K562 (cell line): ENCODE results near the gene MTMR6. TPM values are rescaled to one million over a fixed set of nuclear protein-coding genes. Genes with fewer than 3 reads are reported as not detected.
A peak's percentile ranks its signal among the peaks of the same experiment; 100 is the strongest.

ENCODE experiments used
- COPS2 ChIP-seq: fragments of 450-650 bp; conservative IDR thresholded peaks from 2 replicates; pipeline ENCODE4 v1.6.1; 2016; ENCODE audit warnings: mild to moderate bottlenecking, moderate library complexity
- CSDE1 ChIP-seq, 2 experiments: fragments of 450-650 bp; IDR thresholded peaks; 2 replicates each; pipeline ENCODE4 v1.6.1; 2016; ENCODE audit warnings: mild to moderate bottlenecking in 1 of 2
- E2F4 ChIP-seq: sonication (generic); formaldehyde crosslinking; IDR thresholded peaks from 2 replicates; pipeline ENCODE4 v1.8.0; 2022; ENCODE audit warnings: mild to moderate bottlenecking, low read depth, missing genetic modification reagents
- FOXJ3 ChIP-seq: sonication (generic); formaldehyde crosslinking; IDR thresholded peaks from 2 replicates; pipeline ENCODE4 v1.4.0; 2020; ENCODE audit warnings: mild to moderate bottlenecking, missing genetic modification reagents
- GABPA ChIP-seq: fragments of 200-800 bp; sonication (Bioruptor generic); conservative IDR thresholded peaks from 2 replicates; pipeline ENCODE4 v1.6.1; 2016; ENCODE audit warnings: low read depth, missing genetic modification characterization, missing compliant biosample characterization
- HMG20A ChIP-seq: fragments of 450-650 bp; formaldehyde crosslinking; conservative IDR thresholded peaks from 2 replicates; pipeline ENCODE4 v1.4.0; 2020; ENCODE audit warnings: mild to moderate bottlenecking, mixed read lengths
- HMGN3 ChIP-seq: IDR thresholded peaks from 2 replicates; pipeline ENCODE4 v1.6.1; 2011; ENCODE audit warnings: borderline replicate concordance, low read depth, mild to moderate bottlenecking, mixed read lengths, low read length; ENCODE audit not compliant: insufficient read length; ENCODE audit errors: extremely low read depth
- MAFK ChIP-seq: IDR thresholded peaks from 2 replicates; pipeline ENCODE4 v1.6.1; 2011; ENCODE audit warnings: low read length, improper control_type of control experiment
- MCM7 ChIP-seq, 2 experiments: fragments of 450-650 bp; IDR thresholded peaks; 2 replicates each; pipeline ENCODE4 v1.6.1; 2016 to 2018
- NCOA1 ChIP-seq: fragments of 450-650 bp; IDR thresholded peaks from 2 replicates; pipeline ENCODE4 v1.6.1; 2016; ENCODE audit warnings: low read depth
- PTBP1 ChIP-seq: fragments of 200-400 bp; formaldehyde crosslinking; IDR thresholded peaks from 2 replicates; pipeline ENCODE4 v1.6.1; 2017; ENCODE audit warnings: low read depth, low read length
- RBM15 ChIP-seq: fragments of 200-400 bp; formaldehyde crosslinking; IDR thresholded peaks from 2 replicates; pipeline ENCODE4 v1.6.1; 2018; ENCODE audit warnings: mild to moderate bottlenecking, low read length, moderate library complexity; ENCODE audit not compliant: insufficient read depth
- RBM22 ChIP-seq: fragments of 200-400 bp; formaldehyde crosslinking; IDR thresholded peaks from 2 replicates; pipeline ENCODE4 v1.6.1; 2018; ENCODE audit warnings: low read length, low read depth; ENCODE audit not compliant: poor library complexity, severe bottlenecking
- STAT5A ChIP-seq: IDR thresholded peaks from 2 replicates; pipeline ENCODE4 v1.6.1; 2012; ENCODE audit warnings: low read length, inconsistent platforms, borderline replicate concordance
- ZNF3 ChIP-seq: fragments of 250-450 bp; sonication (Bioruptor Pico); IDR thresholded peaks from 2 replicates; pipeline ENCODE4 v1.5.0; 2021; ENCODE audit warnings: mild to moderate bottlenecking, moderate library complexity
- polyA plus RNA-seq, 8 experiments: library from polyadenylated mRNA; depleted of rRNA in 4 of 8; stranded (reverse) in 5 of 8; unstranded in 3 of 8; fragments of >200 nt; fragmentation: Nextera tagmentation in 2 of 8; fragmentation: Illumina TruSeq in 1 of 8; extraction: Ambion mirVana in 2 of 8; extraction: Trizol in 1 of 8; gene quantifications; 2 replicates each; pipeline versions ENCODE4 v1.2.1 to v1.2.3, GENCODE V29; 2011 to 2014; ENCODE audit warnings: inconsistent platforms in 1 of 8, missing spikeins in 1 of 8
- total RNA-seq, 7 experiments: library from RNA; depleted of rRNA in 6 of 7; stranded (reverse); fragments of >200 nt in 6 of 7; fragmentation: Illumina TruSeq in 2 of 7; extraction: Trizol in 2 of 7; gene quantifications; 2 replicates each; pipeline versions ENCODE4 v1.2.1 to v1.2.3, GENCODE V29; 2011 to 2021; ENCODE audit warnings: low replicate concordance in 1 of 7
- TF ChIP-seq, protein P1 (sequence below), 2 experiments: fragments of 450-650 bp in 1 of 2; sonication (generic) in 1 of 2; formaldehyde crosslinking in 1 of 2; IDR thresholded peaks; 2 replicates each; pipeline versions ENCODE4 v1.7.1 to v1.9.0; 2016 to 2022; ENCODE audit warnings: inconsistent platforms in 1 of 2, mild to moderate bottlenecking in 1 of 2, missing genetic modification reagents in 1 of 2
- TF ChIP-seq, protein P2 (sequence below): sonication (generic); formaldehyde crosslinking; IDR thresholded peaks from 2 replicates; pipeline ENCODE4 v1.8.1; 2023; ENCODE audit warnings: mild to moderate bottlenecking, missing genetic modification reagents

MTMR6 gene
- total and polyA plus RNA-seq, 9 of the 15 experiments (the other 6 are each of a cell fraction or from before 2014, with no cell fraction given), result 3.9 to 10.8 (median 7.7) TPM

- TF ChIP-seq GABPA, result peak; percentile 83
- TF ChIP-seq STAT5A, result no peak
- TF ChIP-seq, protein P1, sequence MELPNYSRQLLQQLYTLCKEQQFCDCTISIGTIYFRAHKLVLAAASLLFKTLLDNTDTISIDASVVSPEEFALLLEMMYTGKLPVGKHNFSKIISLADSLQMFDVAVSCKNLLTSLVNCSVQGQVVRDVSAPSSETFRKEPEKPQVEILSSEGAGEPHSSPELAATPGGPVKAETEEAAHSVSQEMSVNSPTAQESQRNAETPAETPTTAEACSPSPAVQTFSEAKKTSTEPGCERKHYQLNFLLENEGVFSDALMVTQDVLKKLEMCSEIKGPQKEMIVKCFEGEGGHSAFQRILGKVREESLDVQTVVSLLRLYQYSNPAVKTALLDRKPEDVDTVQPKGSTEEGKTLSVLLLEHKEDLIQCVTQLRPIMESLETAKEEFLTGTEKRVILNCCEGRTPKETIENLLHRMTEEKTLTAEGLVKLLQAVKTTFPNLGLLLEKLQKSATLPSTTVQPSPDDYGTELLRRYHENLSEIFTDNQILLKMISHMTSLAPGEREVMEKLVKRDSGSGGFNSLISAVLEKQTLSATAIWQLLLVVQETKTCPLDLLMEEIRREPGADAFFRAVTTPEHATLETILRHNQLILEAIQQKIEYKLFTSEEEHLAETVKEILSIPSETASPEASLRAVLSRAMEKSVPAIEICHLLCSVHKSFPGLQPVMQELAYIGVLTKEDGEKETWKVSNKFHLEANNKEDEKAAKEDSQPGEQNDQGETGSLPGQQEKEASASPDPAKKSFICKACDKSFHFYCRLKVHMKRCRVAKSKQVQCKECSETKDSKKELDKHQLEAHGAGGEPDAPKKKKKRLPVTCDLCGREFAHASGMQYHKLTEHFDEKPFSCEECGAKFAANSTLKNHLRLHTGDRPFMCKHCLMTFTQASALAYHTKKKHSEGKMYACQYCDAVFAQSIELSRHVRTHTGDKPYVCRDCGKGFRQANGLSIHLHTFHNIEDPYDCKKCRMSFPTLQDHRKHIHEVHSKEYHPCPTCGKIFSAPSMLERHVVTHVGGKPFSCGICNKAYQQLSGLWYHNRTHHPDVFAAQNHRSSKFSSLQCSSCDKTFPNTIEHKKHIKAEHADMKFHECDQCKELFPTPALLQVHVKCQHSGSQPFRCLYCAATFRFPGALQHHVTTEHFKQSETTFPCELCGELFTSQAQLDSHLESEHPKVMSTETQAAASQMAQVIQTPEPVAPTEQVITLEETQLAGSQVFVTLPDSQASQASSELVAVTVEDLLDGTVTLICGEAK (IDR thresholded peaks at IDR 0.05), result peak; percentile 61
- TF ChIP-seq, protein P1 (CRISPR knock-in tag; IDR thresholded peaks at IDR 0.05), result no peak
- TF ChIP-seq MCM7 (IDR thresholded peaks at IDR 0.05), result no peak
- TF ChIP-seq CSDE1 (IDR thresholded peaks at IDR 0.05), result no peak
- TF ChIP-seq MAFK, result no peak
- TF ChIP-seq RBM22, result peak; percentile 53
- TF ChIP-seq, protein P2, sequence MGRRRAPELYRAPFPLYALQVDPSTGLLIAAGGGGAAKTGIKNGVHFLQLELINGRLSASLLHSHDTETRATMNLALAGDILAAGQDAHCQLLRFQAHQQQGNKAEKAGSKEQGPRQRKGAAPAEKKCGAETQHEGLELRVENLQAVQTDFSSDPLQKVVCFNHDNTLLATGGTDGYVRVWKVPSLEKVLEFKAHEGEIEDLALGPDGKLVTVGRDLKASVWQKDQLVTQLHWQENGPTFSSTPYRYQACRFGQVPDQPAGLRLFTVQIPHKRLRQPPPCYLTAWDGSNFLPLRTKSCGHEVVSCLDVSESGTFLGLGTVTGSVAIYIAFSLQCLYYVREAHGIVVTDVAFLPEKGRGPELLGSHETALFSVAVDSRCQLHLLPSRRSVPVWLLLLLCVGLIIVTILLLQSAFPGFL (CRISPR knock-in tag), result no peak
- TF ChIP-seq ZNF3 (CRISPR knock-in tag), result no peak
- TF ChIP-seq FOXJ3, result no peak
- TF ChIP-seq NCOA1, result no peak
- no peak for TF ChIP-seq HMG20A (CRISPR knock-in tag)
- TF ChIP-seq HMGN3, result peak; percentile 66
- no peak for TF ChIP-seq COPS2
- no peak for TF ChIP-seq PTBP1
- TF ChIP-seq RBM15, result no peak
- no peak for TF ChIP-seq E2F4
Measured at GRCh38 chr13:25301347-25302113, 14.2 kb upstream of the MTMR6 start, which contains the start of gene NUP58 (continued).
